Measurements from ENCODE around the gene IRF9.
A peak's percentile ranks its signal among the peaks of the same experiment; 100 is the strongest.

The IRF9 gene

DNA sequence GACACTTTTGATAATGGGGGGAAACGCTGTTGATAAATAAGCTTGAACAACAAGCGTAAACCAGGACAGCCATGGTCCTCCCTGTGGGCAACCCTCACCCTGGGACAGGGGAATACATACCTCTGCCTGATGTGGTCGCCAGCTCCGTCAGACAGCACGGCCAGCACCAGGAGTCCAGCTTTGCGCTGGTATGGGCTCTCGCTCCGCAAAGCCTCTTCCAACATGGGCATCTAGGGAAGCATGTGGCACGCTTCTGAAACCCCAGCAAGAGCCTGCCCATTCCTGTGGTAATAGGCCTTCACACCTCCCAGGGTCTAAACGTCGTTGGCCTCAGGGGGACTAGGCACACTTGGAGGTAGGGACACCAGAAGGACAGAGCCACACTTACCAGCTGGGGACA is 24.7 kb downstream of the IRF9 start:
- TF ChIP-seq, protein P1, sequence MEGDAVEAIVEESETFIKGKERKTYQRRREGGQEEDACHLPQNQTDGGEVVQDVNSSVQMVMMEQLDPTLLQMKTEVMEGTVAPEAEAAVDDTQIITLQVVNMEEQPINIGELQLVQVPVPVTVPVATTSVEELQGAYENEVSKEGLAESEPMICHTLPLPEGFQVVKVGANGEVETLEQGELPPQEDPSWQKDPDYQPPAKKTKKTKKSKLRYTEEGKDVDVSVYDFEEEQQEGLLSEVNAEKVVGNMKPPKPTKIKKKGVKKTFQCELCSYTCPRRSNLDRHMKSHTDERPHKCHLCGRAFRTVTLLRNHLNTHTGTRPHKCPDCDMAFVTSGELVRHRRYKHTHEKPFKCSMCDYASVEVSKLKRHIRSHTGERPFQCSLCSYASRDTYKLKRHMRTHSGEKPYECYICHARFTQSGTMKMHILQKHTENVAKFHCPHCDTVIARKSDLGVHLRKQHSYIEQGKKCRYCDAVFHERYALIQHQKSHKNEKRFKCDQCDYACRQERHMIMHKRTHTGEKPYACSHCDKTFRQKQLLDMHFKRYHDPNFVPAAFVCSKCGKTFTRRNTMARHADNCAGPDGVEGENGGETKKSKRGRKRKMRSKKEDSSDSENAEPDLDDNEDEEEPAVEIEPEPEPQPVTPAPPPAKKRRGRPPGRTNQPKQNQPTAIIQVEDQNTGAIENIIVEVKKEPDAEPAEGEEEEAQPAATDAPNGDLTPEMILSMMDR (IDR thresholded peaks at IDR 0.05; ENCODE audit: low read depth, low read length), result no peak
- no peak for DNase-seq (ENCODE audit: extremely low read depth, low read depth)

GRCh38 chr14:24186831-24187538 is 25.9 kb downstream of the IRF9 start:
- DNase-seq (ENCODE audit: extremely low read depth, low read depth), result no peak
- TF ChIP-seq, protein P1 (IDR thresholded peaks at IDR 0.05; ENCODE audit: low read depth, low read length), result no peak

DNA sequence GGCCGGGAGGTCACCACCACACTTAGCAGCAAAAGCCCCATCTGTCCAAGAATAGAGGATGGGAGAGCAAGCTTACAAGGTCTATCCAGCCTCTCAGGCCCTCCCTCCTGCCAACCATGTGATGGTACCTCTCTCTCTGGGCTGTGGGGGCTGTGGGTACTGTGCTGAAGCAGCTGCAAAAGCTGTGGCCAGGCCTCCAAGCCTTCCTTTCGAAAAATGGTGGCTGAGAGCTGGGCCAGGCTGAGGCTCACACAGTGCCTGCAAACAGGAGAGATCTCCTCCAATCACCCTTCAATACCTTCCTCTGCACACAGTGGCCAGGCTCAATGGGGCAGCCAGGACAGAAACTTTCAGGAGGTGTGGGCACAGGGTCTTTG is 26.5 kb downstream of the IRF9 start:
- TF ChIP-seq, protein P1 (IDR thresholded peaks at IDR 0.05; ENCODE audit: low read depth, low read length), result no peak
- no peak for DNase-seq (ENCODE audit: extremely low read depth, low read depth)

GRCh38 chr14:24188251-24189058 is 27.4 kb downstream of the IRF9 start, which contains the start of gene IPO4:
Gene IPO4 (minus strand): TSS chr14:24188816. CDS start chr14:24188787, 29 bp downstream.
- DNase-seq (ENCODE audit: extremely low read depth, low read depth), result peak; percentile 95
- TF ChIP-seq, protein P1 (IDR thresholded peaks at IDR 0.05; ENCODE audit: low read depth, low read length), result no peak

DNA sequence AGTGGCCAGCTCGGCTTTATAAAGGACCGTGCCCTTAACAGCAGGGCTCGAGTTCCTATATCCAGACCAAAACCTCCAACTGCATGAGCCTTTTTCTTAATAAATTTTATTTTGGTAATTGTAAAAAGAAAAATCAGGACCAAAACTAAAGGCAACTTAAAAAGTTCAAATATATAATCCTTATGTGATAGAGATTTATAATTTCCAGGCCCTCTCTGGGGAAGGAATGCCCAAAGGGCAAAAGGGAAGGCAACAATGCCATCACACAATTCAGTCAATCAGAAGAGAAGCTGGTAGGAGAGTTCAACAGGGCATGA is 28.0 kb downstream of the IRF9 start:
- no peak for DNase-seq (ENCODE audit: extremely low read depth, low read depth)
- TF ChIP-seq, protein P1 (IDR thresholded peaks at IDR 0.05; ENCODE audit: low read depth, low read length), result no peak

DNA sequence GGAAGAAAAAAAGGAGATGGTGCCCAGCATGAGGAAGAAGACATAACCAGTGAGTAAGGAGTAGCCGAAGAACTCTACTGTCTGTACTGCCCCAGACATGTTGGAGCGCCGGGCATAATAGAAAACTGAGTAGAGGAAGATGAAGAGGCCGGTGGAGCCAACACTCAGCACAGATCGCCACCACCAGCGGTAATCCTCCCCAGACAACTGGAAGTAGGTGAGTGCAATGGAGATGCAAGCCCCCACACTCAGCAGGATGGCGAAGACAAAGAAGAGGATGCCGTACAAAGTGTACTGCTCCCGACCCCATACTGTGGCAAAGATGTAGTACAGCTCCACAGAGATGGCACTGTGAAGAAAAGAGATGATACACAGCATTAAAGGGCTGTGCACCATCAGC is 28.4 kb downstream of the IRF9 start:
- DNase-seq (ENCODE audit: extremely low read depth, low read depth), result no peak
- TF ChIP-seq, protein P1 (IDR thresholded peaks at IDR 0.05; ENCODE audit: low read depth, low read length), result no peak

DNA sequence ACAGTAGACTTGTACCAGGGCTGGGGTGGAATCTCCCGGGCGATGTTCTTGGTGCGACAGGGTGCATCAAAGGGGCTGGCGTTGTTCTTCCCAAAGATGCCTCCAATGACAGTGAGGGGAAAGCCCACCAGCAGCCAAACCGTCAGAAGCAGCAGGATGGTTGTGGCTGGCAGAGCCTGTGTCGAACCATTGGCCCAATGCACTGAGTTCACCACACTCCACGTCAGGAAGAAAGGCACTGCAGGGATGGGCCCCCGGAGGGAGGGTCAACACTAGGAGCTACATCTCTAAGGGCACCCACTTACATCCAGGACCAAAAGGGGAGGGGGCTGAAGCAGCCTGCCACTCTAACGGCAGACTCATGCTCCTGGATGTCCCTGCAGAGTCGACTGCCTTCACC is 29.4 kb downstream of the IRF9 start:
- DNase-seq (ENCODE audit: extremely low read depth, low read depth), result no peak
- TF ChIP-seq, protein P1 (IDR thresholded peaks at IDR 0.05; ENCODE audit: low read depth, low read length), result no peak

Data from AG09319 (cell line).